Measurements from ENCODE around the gene AFDN. TPM values are rescaled to one million over a fixed set of nuclear protein-coding genes. Genes with fewer than 3 reads are reported as not detected.

The AFDN gene
- polyA plus RNA-seq, 6 donors from 2014 or later: 0.71 to 5.4 (median 2.6) TPM

GRCh38 chr6:167812088-167812487 is 14.6 kb upstream of the AFDN start:
- Mint-ChIP-seq H3K4me1 (no peaks in the 10 kb centered on the region), H3K27ac (no peak overlapping the region), H3K27me3 (peaks cover 19 to 25% (median 22%) of the 10 kb centered on the region in 3 donors), H3K36me3 (no peaks in the 10 kb centered on the region), H3K9me3 (no peaks in the 10 kb centered on the region), H3K4me3 (no peak overlapping the region)
- DNase-seq (no peak), ATAC-seq (ENCODE audit: low read depth in 2 of 2) (no peak)

- Mint-ChIP-seq H3K27ac (no peak overlapping the region), H3K4me1 (no peaks in the 10 kb centered on the region), H3K27me3 (peaks cover 37 to 51% (median 48%) of the 10 kb centered on the region in 3 donors), H3K36me3 (no peaks in the 10 kb centered on the region), H3K4me3 (peak overlapping the region in 3 of 8 donors; percentile 34 to 83 (median 51)), H3K9me3 (peaks cover 0 to under 1% (median 0%) of the 10 kb centered on the region in 7 donors)
- no peak for DNase-seq
- ATAC-seq (ENCODE audit: low read depth in 2 of 2): no peak
These were observed 11.3 kb upstream of the AFDN start for GRCh38 chr6:167815296-167815980.

- DNase-seq (no peak), ATAC-seq (ENCODE audit: low read depth in 2 of 2) (no peak)
- no peak overlapping the region for H3K27ac Mint-ChIP-seq
- H3K4me1 Mint-ChIP-seq: no peaks in the 10 kb centered on the region
- H3K27me3 Mint-ChIP-seq: peaks cover 33 to 60% (median 44%) of the 10 kb centered on the region in 3 donors
- H3K4me3 Mint-ChIP-seq: no peak overlapping the region
- peaks cover 0 to 2% (median 0%) of the 10 kb centered on the region in 7 donors for H3K9me3 Mint-ChIP-seq
- peaks cover 0 to 3% of the 10 kb centered on the region in 2 donors for H3K36me3 Mint-ChIP-seq
These were observed 9.7 kb upstream of the AFDN start for GRCh38 chr6:167817016-167817415.

GRCh38 chr6:167817729-167818128 is 9.0 kb upstream of the AFDN start:
- DNase-seq (no peak), ATAC-seq (ENCODE audit: low read depth in 2 of 2) (no peak)
- Mint-ChIP-seq H3K4me1 (no peaks in the 10 kb centered on the region), H3K36me3 (peaks cover 0 to 3% of the 10 kb centered on the region in 2 donors), H3K4me3 (no peak overlapping the region), H3K27ac (no peak overlapping the region), H3K27me3 (peaks cover 29 to 56% (median 44%) of the 10 kb centered on the region in 3 donors), H3K9me3 (peaks cover 0 to 2% (median 0%) of the 10 kb centered on the region in 7 donors)

- DNase-seq: no peak
- Mint-ChIP-seq H3K4me1 (no peaks in the 10 kb centered on the region), H3K4me3 (no peak overlapping the region), H3K36me3 (peaks cover 0 to 3% of the 10 kb centered on the region in 2 donors), H3K27me3 (peaks cover 29 to 56% (median 44%) of the 10 kb centered on the region in 3 donors), H3K27ac (no peak overlapping the region), H3K9me3 (peaks cover 0 to 2% (median 0%) of the 10 kb centered on the region in 7 donors)
- ATAC-seq (ENCODE audit: low read depth in 2 of 2): no peak
These were observed 7.1 kb upstream of the AFDN start for GRCh38 chr6:167819576-167819975.

GRCh38 chr6:167820681-167821080 is 6.0 kb upstream of the AFDN start:
- Mint-ChIP-seq H3K4me1 (peaks cover 0 to 10% (median 4%) of the 10 kb centered on the region in 3 donors), H3K27ac (no peak overlapping the region), H3K27me3 (peaks cover 33 to 60% (median 41%) of the 10 kb centered on the region in 3 donors), H3K36me3 (peaks cover 0 to 3% of the 10 kb centered on the region in 2 donors), H3K4me3 (no peak overlapping the region), H3K9me3 (peaks cover 0 to 8% (median 2%) of the 10 kb centered on the region in 7 donors)
- DNase-seq: no peak
- ATAC-seq (ENCODE audit: low read depth in 2 of 2): no peak

- Mint-ChIP-seq H3K27ac (no peak overlapping the region), H3K36me3 (peaks cover 0 to 3% of the 10 kb centered on the region in 2 donors), H3K4me1 (peaks cover 12 to 26% (median 24%) of the 10 kb centered on the region in 3 donors), H3K9me3 (peaks cover 0 to 8% (median 3%) of the 10 kb centered on the region in 7 donors), H3K27me3 (peaks cover 26 to 50% (median 26%) of the 10 kb centered on the region in 3 donors), H3K4me3 (peak overlapping the region; percentile 80 to 95 (median 88))
- DNase-seq (no peak), ATAC-seq (ENCODE audit: low read depth in 2 of 2) (no peak)
These were observed 1.9 kb upstream of the AFDN start for GRCh38 chr6:167824591-167825331.

GRCh38 chr6:167825332-167826229 is 1.1 kb upstream of the AFDN start:
- Mint-ChIP-seq H3K36me3 (peaks cover 5 to 8% of the 10 kb centered on the region in 2 donors), H3K27me3 (peaks cover 27 to 52% (median 29%) of the 10 kb centered on the region in 3 donors), H3K4me3 (peak overlapping the region; percentile 86 to 95 (median 90)), H3K27ac (peak overlapping the region in 5 of 6 donors; percentile 59 to 92 (median 72)), H3K9me3 (peaks cover 0 to 7% (median 3%) of the 10 kb centered on the region in 7 donors), H3K4me1 (peaks cover 12 to 26% (median 24%) of the 10 kb centered on the region in 3 donors)
- ATAC-seq (ENCODE audit: low read depth in 2 of 2) (peak; percentile 19), DNase-seq (no peak)

- DNase-seq: peak; percentile 61
- ATAC-seq (ENCODE audit: low read depth in 2 of 2): peak; percentile 86 to 88
- H3K27ac Mint-ChIP-seq: peak overlapping the region in 5 of 6 donors; percentile 43 to 92 (median 71)
- peaks cover 12 to 26% (median 24%) of the 10 kb centered on the region in 3 donors for H3K4me1 Mint-ChIP-seq
- H3K4me3 Mint-ChIP-seq: peak overlapping the region; percentile 86 to 95 (median 90)
- peaks cover 0 to 8% (median 3%) of the 10 kb centered on the region in 7 donors for H3K9me3 Mint-ChIP-seq
- peaks cover 24 to 51% (median 25%) of the 10 kb centered on the region in 3 donors for H3K27me3 Mint-ChIP-seq
- H3K36me3 Mint-ChIP-seq: peaks cover 5% of the 10 kb centered on the region in 2 donors
These were observed 348 bp upstream of the AFDN start for GRCh38 chr6:167826230-167826895.

GRCh38 chr6:167827583-167828324 is 1.0 kb downstream of the AFDN start:
- peak; percentile 29 for DNase-seq
- Mint-ChIP-seq H3K27ac (peak overlapping the region in 5 of 6 donors; percentile 28 to 88 (median 70)), H3K4me1 (peaks cover 12 to 30% (median 24%) of the 10 kb centered on the region in 3 donors), H3K27me3 (peaks cover 31 to 48% (median 31%) of the 10 kb centered on the region in 3 donors), H3K36me3 (peaks cover 5% of the 10 kb centered on the region in 2 donors), H3K9me3 (peaks cover 0 to 8% (median 3%) of the 10 kb centered on the region in 7 donors), H3K4me3 (peak overlapping the region; percentile 84 to 96 (median 89))
- ATAC-seq (ENCODE audit: low read depth in 2 of 2): peak; percentile 17 to 22

GRCh38 chr6:167828325-167828956 is 1.7 kb downstream of the AFDN start:
- H3K27me3 Mint-ChIP-seq: peaks cover 36 to 54% (median 36%) of the 10 kb centered on the region in 3 donors
- no peak for DNase-seq
- H3K4me1 Mint-ChIP-seq: peaks cover 16 to 35% (median 29%) of the 10 kb centered on the region in 3 donors
- no peak for ATAC-seq (ENCODE audit: low read depth in 2 of 2)
- H3K36me3 Mint-ChIP-seq: peaks cover 5% of the 10 kb centered on the region in 2 donors
- peaks cover 0 to 8% (median 3%) of the 10 kb centered on the region in 7 donors for H3K9me3 Mint-ChIP-seq
- peak overlapping the region in 7 of 8 donors; percentile 84 to 96 (median 91) for H3K4me3 Mint-ChIP-seq
- peak overlapping the region in 1 of 6 donors; percentile 79 for H3K27ac Mint-ChIP-seq
